ENCODE measurements around the gene NTHL1. TPM values are rescaled to one million over a fixed set of nuclear protein-coding genes. Genes with fewer than 3 reads are reported as not detected.

Gene NTHL1
- total and polyA plus RNA-seq, 2 of the 4 experiments (the other 2 are of a cell fraction), result 22.8 to 28.0 TPM

- POLR2A ChIA-PET (ENCODE audit: unreplicated experiment), result no interaction called here
- no peak overlapping the region for H2BK5ac ChIP-seq (ENCODE audit: low read depth, low read length, poor library complexity, severe bottlenecking)
- H4K20me1 ChIP-seq (ENCODE audit: insufficient read depth, low read length), result peaks cover 6% of the 10 kb centered on the region
- H2BK20ac ChIP-seq (ENCODE audit: low read depth, low read length), result no peak overlapping the region
- in situ Hi-C loops (cut with MboI; ENCODE audit: low sequenced_read_pairs), result no loop called here
- H2BK120ac ChIP-seq (ENCODE audit: low read depth, low read length), result no peak overlapping the region
- DNase-seq (no peak), ATAC-seq (ENCODE audit: low read depth) (no peak)
- H3K9me3 ChIP-seq (ENCODE audit: control insufficient read depth, insufficient read depth, low read length), result peaks cover 2% of the 10 kb centered on the region; the same call in 1 of the 2 replicates
- TF ChIP-seq FOS (IDR thresholded peaks at IDR 0.05; ENCODE audit: low read depth, low read length), result no peak
- no peak for TF ChIP-seq MXI1 (IDR thresholded peaks at IDR 0.05; ENCODE audit: borderline replicate concordance, low read depth, low read length)
- peak overlapping the region; percentile 61; the same call in 1 of the 2 replicates for H3K4me2 ChIP-seq (ENCODE audit: low read depth, low read length)
- H2AK5ac ChIP-seq (ENCODE audit: low read depth, low read length), result no peak overlapping the region
- no peak overlapping the region for H3K27ac ChIP-seq (ENCODE audit: insufficient read depth, low read length)
- H2AFZ ChIP-seq (replicated peaks; ENCODE audit: low read length, poor library complexity), result peak overlapping the region; percentile 94
- intact Hi-C loops (cut with micrococcal nuclease), result no loop called here
- peak overlapping the region; percentile 88 for H2AK9ac ChIP-seq (replicated peaks; ENCODE audit: low read depth, low read length, poor library complexity)
- peak overlapping the region in 1 of 2 experiments; percentile 80; a peak in 1 of 4 replicates for H4K8ac ChIP-seq (ENCODE audit: low read depth in 2 of 2, low read length in 2 of 2)
- no peak overlapping the region for H3K14ac ChIP-seq (replicated peaks; ENCODE audit: low read depth, low read length)
- no peak overlapping the region for H4K91ac ChIP-seq (ENCODE audit: insufficient read depth, low read depth, low read length)
- CTCF ChIA-PET, result no interaction called here
- H3K4ac ChIP-seq (ENCODE audit: low read depth, low read length), result 0 out of 2 replicates have a peak overlapping the region, but pooled peaks have one; percentile 20
- no peak overlapping the region for H3K23ac ChIP-seq (ENCODE audit: low read depth, low read length)
- H4K5ac ChIP-seq (ENCODE audit: low read depth, low read length), result peak overlapping the region; percentile 92
- H3K4me3 ChIP-seq (ENCODE audit: insufficient read depth, low read depth, low read length), result no peak overlapping the region; the same call in 1 of the 2 replicates
- peaks cover 2% of the 10 kb centered on the region; the same call in 1 of the 2 replicates for H3K36me3 ChIP-seq (ENCODE audit: control insufficient read depth, insufficient read depth, low read length)
- H3K4me1 ChIP-seq (ENCODE audit: control insufficient read depth, insufficient read depth, low read length), result peaks cover 24% of the 10 kb centered on the region
- BruUV-seq (replicated peaks), result no TSS peak
- H3K9ac ChIP-seq (ENCODE audit: low read depth, low read length), result no peak overlapping the region
- no peak overlapping the region for H3K18ac ChIP-seq (ENCODE audit: low read depth, low read length)
- H3K56ac ChIP-seq (ENCODE audit: extremely low read depth, insufficient read depth, low read length), result no peak overlapping the region
- H3K79me1 ChIP-seq (ENCODE audit: low read depth in 1 of 2, low read length in 2 of 2), result peaks cover 0 to 18% of the 10 kb centered on the region in 2 experiments; a peak in 3 of 4 replicates
- 64% methylated on average over 19 of the region's 50 CpGs; no CpG with 5 or more reads in 1 of the 2 experiments for WGBS, 2 experiments (ENCODE audit: extremely low coverage in 2 of 2, insufficient read length in 1 of 2)
- no peak overlapping the region for H2BK15ac ChIP-seq (ENCODE audit: low read depth, low read length)
- peaks cover 17% of the 10 kb centered on the region for H3K27me3 ChIP-seq (ENCODE audit: control insufficient read depth, insufficient read depth, low read length)
- dilution Hi-C loops (cut with HindIII; ENCODE audit: low sequenced_read_pairs, unreplicated experiment), result no loop called here
- peaks cover 27% of the 10 kb centered on the region for H3K9me1 ChIP-seq (ENCODE audit: insufficient read depth, low read length)
Observed at GRCh38 chr16:1992704-1993317, 54.8 kb downstream of the NTHL1 start.
